ENCODE measurements around the gene RTKN2. TPM values are rescaled to one million over a fixed set of nuclear protein-coding genes. Genes with fewer than 3 reads are reported as not detected.
A peak's percentile ranks its signal among the peaks of the same experiment; 100 is the strongest.

The RTKN2 gene
- total RNA-seq, 4 donors from 2014 or later, result 0.49 to 1.6 (median 1.2) TPM; not detected in 1

DNA sequence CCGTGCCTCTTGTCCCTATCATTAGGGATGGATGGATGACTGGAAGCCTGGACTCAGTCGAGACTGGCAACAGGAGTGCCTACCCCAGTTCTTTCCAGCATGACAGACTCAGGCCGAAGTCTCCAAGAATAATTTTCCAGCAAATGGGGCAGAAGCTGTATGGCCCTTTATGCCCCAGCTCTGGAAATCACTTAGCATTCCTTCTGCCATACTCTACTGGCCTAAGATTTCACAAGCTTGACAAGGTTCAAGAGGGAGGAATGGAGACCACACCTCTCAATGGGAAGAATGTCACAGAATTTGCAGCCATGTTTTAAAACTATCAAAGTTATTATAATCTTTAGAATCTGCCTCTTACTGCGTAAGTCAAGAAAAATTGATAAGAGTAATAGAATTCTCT, 39.0 kb upstream of the RTKN2 start:
- Histone ChIP-seq H3K9me3 (no peaks in the 10 kb centered on the region), H3K27ac (peak overlapping the region in 1 of 3 donors; percentile 66), H3K4me1 (peaks cover 29% of the 10 kb centered on the region in 2 donors), H3K36me3 (no peaks in the 10 kb centered on the region), H3K27me3 (no peaks in the 10 kb centered on the region), H3K4me3 (replicated peaks in 1 of 3) (no peak overlapping the region)
- TF ChIP-seq, protein P1, sequence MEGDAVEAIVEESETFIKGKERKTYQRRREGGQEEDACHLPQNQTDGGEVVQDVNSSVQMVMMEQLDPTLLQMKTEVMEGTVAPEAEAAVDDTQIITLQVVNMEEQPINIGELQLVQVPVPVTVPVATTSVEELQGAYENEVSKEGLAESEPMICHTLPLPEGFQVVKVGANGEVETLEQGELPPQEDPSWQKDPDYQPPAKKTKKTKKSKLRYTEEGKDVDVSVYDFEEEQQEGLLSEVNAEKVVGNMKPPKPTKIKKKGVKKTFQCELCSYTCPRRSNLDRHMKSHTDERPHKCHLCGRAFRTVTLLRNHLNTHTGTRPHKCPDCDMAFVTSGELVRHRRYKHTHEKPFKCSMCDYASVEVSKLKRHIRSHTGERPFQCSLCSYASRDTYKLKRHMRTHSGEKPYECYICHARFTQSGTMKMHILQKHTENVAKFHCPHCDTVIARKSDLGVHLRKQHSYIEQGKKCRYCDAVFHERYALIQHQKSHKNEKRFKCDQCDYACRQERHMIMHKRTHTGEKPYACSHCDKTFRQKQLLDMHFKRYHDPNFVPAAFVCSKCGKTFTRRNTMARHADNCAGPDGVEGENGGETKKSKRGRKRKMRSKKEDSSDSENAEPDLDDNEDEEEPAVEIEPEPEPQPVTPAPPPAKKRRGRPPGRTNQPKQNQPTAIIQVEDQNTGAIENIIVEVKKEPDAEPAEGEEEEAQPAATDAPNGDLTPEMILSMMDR (IDR thresholded peaks at IDR 0.05), result no peak
- no peak for TF ChIP-seq POLR2A (IDR thresholded peaks at IDR 0.05)
- WGBS, 2 donors, result 54 to 67% methylated on average over 4 of the region's 4 CpGs
- intact Hi-C loops (cut with DNase I), result no loop called here
- no peak for DNase-seq

DNA sequence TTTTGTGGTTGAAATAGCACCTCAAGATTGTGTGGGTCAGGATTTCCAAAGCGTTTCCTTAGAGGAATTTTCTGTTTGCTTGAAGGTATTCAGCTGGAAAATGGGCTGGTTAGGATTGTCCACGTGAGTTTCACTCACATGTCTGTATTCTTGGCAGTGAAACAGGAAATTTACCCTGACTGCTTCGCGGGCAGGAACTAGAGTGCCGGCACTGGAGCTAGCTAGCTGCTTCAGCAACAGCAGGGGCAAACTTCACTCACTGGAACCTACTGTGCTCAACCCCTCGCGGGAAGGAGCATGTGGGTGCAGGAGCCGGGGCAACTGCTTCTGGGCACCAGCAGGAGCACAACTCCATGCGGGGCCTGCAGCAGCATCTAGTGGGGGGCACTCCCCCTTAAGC, 38.0 kb upstream of the RTKN2 start:
- Histone ChIP-seq H3K9me3 (no peaks in the 10 kb centered on the region), H3K36me3 (no peaks in the 10 kb centered on the region), H3K4me1 (peaks cover 29% of the 10 kb centered on the region in 2 donors), H3K27me3 (no peaks in the 10 kb centered on the region), H3K27ac (peak overlapping the region in 2 of 3 donors; percentile 50 to 66), H3K4me3 (replicated peaks in 1 of 3) (no peak overlapping the region)
- intact Hi-C loops (cut with DNase I), result no loop called here
- WGBS, 2 donors, result 1 to 36% methylated on average over 4 to 9 of the region's 9 CpGs
- TF ChIP-seq, protein P1 (IDR thresholded peaks at IDR 0.05), result peak in 1 of 6 experiments; percentile 25
- TF ChIP-seq POLR2A (IDR thresholded peaks at IDR 0.05), result peak in 1 of 2 donors; percentile 32
- DNase-seq, result peak; percentile 67 to 70

DNA sequence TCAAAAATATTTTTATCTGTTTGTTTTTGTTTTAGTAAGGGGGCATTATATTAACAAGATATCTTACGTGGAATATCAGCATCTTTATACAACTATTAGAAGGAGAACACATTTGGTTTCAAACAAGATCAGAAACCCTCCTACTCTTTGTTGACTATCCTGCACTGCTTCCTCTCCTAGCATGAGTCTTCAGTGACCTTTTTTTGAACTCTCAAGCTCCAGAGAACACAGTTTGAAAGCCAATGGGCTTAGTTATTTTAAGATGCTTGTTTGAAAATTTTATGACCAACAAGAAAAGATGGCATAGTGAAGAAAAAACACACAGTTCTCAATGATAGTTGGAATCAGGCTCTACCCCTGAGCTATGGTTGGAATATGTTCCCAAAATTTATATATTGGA, 37.2 kb upstream of the RTKN2 start:
- no peak overlapping the region for H3K4me3 ChIP-seq (replicated peaks in 1 of 3)
- intact Hi-C loops (cut with DNase I), result no loop called here
- no peaks in the 10 kb centered on the region for H3K9me3 ChIP-seq
- peak overlapping the region in 1 of 3 donors; percentile 66 for H3K27ac ChIP-seq
- H3K4me1 ChIP-seq, result peaks cover 29% of the 10 kb centered on the region in 2 donors
- WGBS, 2 donors, result 86% methylated on average over 1 of the region's 1 CpG
- DNase-seq, result no peak
- H3K36me3 ChIP-seq, result no peaks in the 10 kb centered on the region
- TF ChIP-seq, protein P1 (IDR thresholded peaks at IDR 0.05), result no peak
- TF ChIP-seq POLR2A (IDR thresholded peaks at IDR 0.05), result no peak
- H3K27me3 ChIP-seq, result no peaks in the 10 kb centered on the region

DNA sequence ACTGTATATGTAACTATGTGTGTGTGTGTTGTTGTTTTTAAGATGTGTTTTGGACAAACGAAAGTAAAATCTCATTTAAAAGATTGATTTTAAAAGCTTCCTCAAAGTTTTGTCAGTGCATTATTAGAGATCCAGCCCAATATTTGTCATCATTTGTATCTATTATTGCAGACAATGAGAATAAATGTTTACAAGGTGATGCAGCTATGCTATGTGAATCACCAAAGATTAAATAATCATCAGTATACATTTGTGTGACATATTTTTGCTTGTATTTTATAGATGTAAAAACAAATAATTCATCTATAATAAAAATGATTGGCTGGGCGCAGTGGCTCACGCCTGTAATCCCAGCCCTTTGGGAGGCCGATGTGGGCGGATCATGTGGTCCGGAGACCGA, 35.3 kb upstream of the RTKN2 start:
- H3K4me1 ChIP-seq, result peaks cover 29% of the 10 kb centered on the region in 2 donors
- intact Hi-C loops (cut with DNase I), result no loop called here
- no peak overlapping the region for H3K4me3 ChIP-seq (replicated peaks in 1 of 3)
- H3K36me3 ChIP-seq, result no peaks in the 10 kb centered on the region
- H3K27ac ChIP-seq, result no peak overlapping the region
- WGBS, 2 donors, result 93 to 98% methylated on average over 7 of the region's 7 CpGs
- TF ChIP-seq POLR2A (IDR thresholded peaks at IDR 0.05), result no peak
- TF ChIP-seq, protein P1 (IDR thresholded peaks at IDR 0.05), result no peak
- H3K9me3 ChIP-seq, result no peaks in the 10 kb centered on the region
- DNase-seq, result no peak
- H3K27me3 ChIP-seq, result no peaks in the 10 kb centered on the region

DNA sequence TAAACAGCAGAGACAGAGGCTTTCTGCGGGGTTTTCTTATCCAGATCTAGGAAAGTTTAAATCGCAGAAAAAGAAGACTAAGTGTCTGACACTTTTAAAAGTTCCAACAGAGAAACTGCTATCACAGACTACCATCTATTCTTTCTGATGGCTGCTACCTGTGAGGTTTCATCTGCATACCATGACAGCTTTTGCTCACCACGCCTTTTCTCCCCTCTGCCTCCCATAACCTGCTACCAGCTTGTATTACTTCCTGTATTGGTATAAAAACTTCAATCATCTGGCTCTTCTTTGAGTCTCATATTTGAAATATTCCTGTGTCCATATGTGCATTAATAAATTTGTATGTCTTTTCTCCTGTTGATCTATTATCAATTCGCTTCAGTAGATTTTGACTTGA, 34.1 kb upstream of the RTKN2 start:
- 89 to 94% methylated on average over 4 of the region's 4 CpGs for WGBS, 2 donors
- Histone ChIP-seq H3K27ac (no peak overlapping the region), H3K9me3 (no peaks in the 10 kb centered on the region), H3K36me3 (no peaks in the 10 kb centered on the region), H3K4me1 (peaks cover 26 to 27% of the 10 kb centered on the region in 2 donors), H3K4me3 (replicated peaks in 1 of 3) (no peak overlapping the region), H3K27me3 (no peaks in the 10 kb centered on the region)
- TF ChIP-seq POLR2A (IDR thresholded peaks at IDR 0.05), result no peak
- TF ChIP-seq, protein P1 (IDR thresholded peaks at IDR 0.05), result no peak
- DNase-seq, result no peak
- intact Hi-C loops (cut with DNase I), result no loop called here
